Measurements from ENCODE around the gene MATN3.

DNA sequence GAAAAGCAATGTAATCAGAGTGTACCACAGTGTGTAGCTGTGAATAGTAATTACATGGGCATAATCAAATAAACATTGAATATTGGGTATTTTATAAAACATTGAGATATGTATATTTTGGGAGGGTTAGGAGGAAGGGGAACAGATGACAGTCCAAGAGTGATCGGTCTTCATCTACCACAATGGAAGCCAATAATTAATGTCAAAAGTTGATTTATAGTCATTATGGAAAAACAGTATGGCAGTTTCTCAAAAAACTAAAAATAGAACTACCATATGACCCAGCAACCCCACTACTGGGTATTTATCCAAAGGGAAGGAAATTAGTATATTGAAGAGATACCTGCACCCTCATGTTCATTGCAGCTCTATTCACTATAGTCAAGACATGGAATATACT lies 44.8 kb upstream of the MATN3 start:
- no peak for TF ChIP-seq CTCF (conservative IDR thresholded peaks at IDR 0.05; ENCODE audit: low read length)
- TF ChIP-seq EZH2phosphoT487 (IDR thresholded peaks at IDR 0.05; ENCODE audit: borderline replicate concordance, low read depth, low read length): no peak
